ENCODE measurements around the gene GARIN5A. TPM values are rescaled to one million over a fixed set of nuclear protein-coding genes. Genes with fewer than 3 reads are reported as not detected.

Gene GARIN5A
- total and polyA plus RNA-seq, 2 experiments from 2014 or later: 13.3 to 25.0 TPM

- TF ChIP-seq ZNF462 (CRISPR knock-in tag; IDR thresholded peaks at IDR 0.05) (no peak), NANOG (IDR thresholded peaks at IDR 0.05; ENCODE audit: borderline replicate concordance) (no peak), EZH2phosphoT487 (IDR thresholded peaks at IDR 0.05; ENCODE audit: unreplicated experiment) (no peak), CREB1 (CRISPR knock-in tag; IDR thresholded peaks at IDR 0.05; ENCODE audit: low read depth) (no peak), STAT1 (IDR thresholded peaks at IDR 0.05; ENCODE audit: unreplicated experiment) (no peak), ZNF114 (CRISPR knock-in tag; IDR thresholded peaks at IDR 0.05) (no peak), EZH2 (IDR thresholded peaks at IDR 0.05; ENCODE audit: low read depth, unreplicated experiment) (no peak), JUNB (IDR thresholded peaks at IDR 0.05; ENCODE audit: unreplicated experiment) (no peak), ZNF331 (CRISPR knock-in tag; IDR thresholded peaks at IDR 0.05; ENCODE audit: low read depth) (no peak)
Measured at GRCh38 chr19:50417111-50418081, 59.3 kb downstream of the GARIN5A start (continued).

Other genes starting within 250 kb of the GARIN5A start
- gene KCNC3, start 147.5 kb downstream of the GARIN5A start, total RNA-seq (2014; rRNA removed; shearing (Covaris generic)): 2.7 and 3.4 TPM in 2 replicates
- 0.89 and 1.3 TPM in 2 replicates for gene KCNC3, start 147.5 kb downstream of the GARIN5A start, polyA plus RNA-seq (2016; fragmentation: Nextera tagmentation; extraction: Ambion mirVana)
- gene NAPSA, start 111.2 kb downstream of the GARIN5A start, total RNA-seq (2014; rRNA removed; shearing (Covaris generic)): 0.14 and 0.27 TPM in 2 replicates
- 0.63 and 0.99 TPM in 2 replicates for gene NAPSA, start 111.2 kb downstream of the GARIN5A start, polyA plus RNA-seq (2016; fragmentation: Nextera tagmentation; extraction: Ambion mirVana)
- gene NR1H2, start 100.4 kb downstream of the GARIN5A start, total RNA-seq (2014; rRNA removed; shearing (Covaris generic)): 54.6 and 70.2 TPM in 2 replicates
- gene NR1H2, start 100.4 kb downstream of the GARIN5A start, polyA plus RNA-seq (2016; fragmentation: Nextera tagmentation; extraction: Ambion mirVana): 29.8 and 32.9 TPM in 2 replicates
- gene POLD1, start 92.5 kb downstream of the GARIN5A start, total RNA-seq (2014; rRNA removed; shearing (Covaris generic)): 141 and 173 TPM in 2 replicates
- 111 and 113 TPM in 2 replicates for gene POLD1, start 92.5 kb downstream of the GARIN5A start, polyA plus RNA-seq (2016; fragmentation: Nextera tagmentation; extraction: Ambion mirVana)
- gene SPIB, start 57.9 kb downstream of the GARIN5A start, total RNA-seq (2014; rRNA removed; shearing (Covaris generic)): 16.9 and 17.5 TPM in 2 replicates
- 12.6 and 13.0 TPM in 2 replicates for gene SPIB, start 57.9 kb downstream of the GARIN5A start, polyA plus RNA-seq (2016; fragmentation: Nextera tagmentation; extraction: Ambion mirVana)
- gene MYBPC2, start 44.0 kb downstream of the GARIN5A start, total RNA-seq (2014; rRNA removed; shearing (Covaris generic)): 3.8 and 4.2 TPM in 2 replicates
- 5.9 and 6.1 TPM in 2 replicates for gene MYBPC2, start 44.0 kb downstream of the GARIN5A start, polyA plus RNA-seq (2016; fragmentation: Nextera tagmentation; extraction: Ambion mirVana)
- 86.4 and 113 TPM in 2 replicates for gene EMC10, start 341 bp downstream of the GARIN5A start, total RNA-seq (2014; rRNA removed; shearing (Covaris generic))
- 24.8 and 28.2 TPM in 2 replicates for gene EMC10, start 341 bp downstream of the GARIN5A start, polyA plus RNA-seq (2016; fragmentation: Nextera tagmentation; extraction: Ambion mirVana)
- 1.2 and 5.8 TPM in 2 replicates for gene JOSD2, start 34.3 kb upstream of the GARIN5A start, total RNA-seq (2014; rRNA removed; shearing (Covaris generic))
- gene JOSD2, start 34.3 kb upstream of the GARIN5A start, polyA plus RNA-seq (2016; fragmentation: Nextera tagmentation; extraction: Ambion mirVana): 3.3 and 4.1 TPM in 2 replicates
- gene ASPDH, start 37.1 kb upstream of the GARIN5A start, total RNA-seq (2014; rRNA removed; shearing (Covaris generic)): not detected in 2 replicates
- gene ASPDH, start 37.1 kb upstream of the GARIN5A start, polyA plus RNA-seq (2016; fragmentation: Nextera tagmentation; extraction: Ambion mirVana): not detected in 2 replicates
- gene LRRC4B, start 91.6 kb upstream of the GARIN5A start, total RNA-seq (2014; rRNA removed; shearing (Covaris generic)): 12.8 and 13.2 TPM in 2 replicates
- gene LRRC4B, start 91.6 kb upstream of the GARIN5A start, polyA plus RNA-seq (2016; fragmentation: Nextera tagmentation; extraction: Ambion mirVana): 2.0 and 2.2 TPM in 2 replicates
- gene SYT3, start 163.0 kb upstream of the GARIN5A start, total RNA-seq (2014; rRNA removed; shearing (Covaris generic)): 16.4 and 25.5 TPM in 2 replicates
- 9.5 and 10.0 TPM in 2 replicates for gene SYT3, start 163.0 kb upstream of the GARIN5A start, polyA plus RNA-seq (2016; fragmentation: Nextera tagmentation; extraction: Ambion mirVana)
- 1.8 and 23.2 TPM in 2 replicates for gene C19orf81, start 172.6 kb upstream of the GARIN5A start, total RNA-seq (2014; rRNA removed; shearing (Covaris generic))
- 54.3 and 67.9 TPM in 2 replicates for gene C19orf81, start 172.6 kb upstream of the GARIN5A start, polyA plus RNA-seq (2016; fragmentation: Nextera tagmentation; extraction: Ambion mirVana)
- gene SHANK1, start 243.0 kb upstream of the GARIN5A start, total RNA-seq (2014; rRNA removed; shearing (Covaris generic)): 3.3 and 4.1 TPM in 2 replicates
- 0.23 and 0.30 TPM in 2 replicates for gene SHANK1, start 243.0 kb upstream of the GARIN5A start, polyA plus RNA-seq (2016; fragmentation: Nextera tagmentation; extraction: Ambion mirVana)
- 7.2 and 8.0 TPM in 2 replicates for gene CLEC11A, start 246.5 kb upstream of the GARIN5A start, total RNA-seq (2014; rRNA removed; shearing (Covaris generic))
- 15.5 and 18.5 TPM in 2 replicates for gene CLEC11A, start 246.5 kb upstream of the GARIN5A start, polyA plus RNA-seq (2016; fragmentation: Nextera tagmentation; extraction: Ambion mirVana)